OCI-LY1 (cell line): ENCODE data around the gene COL19A1.

Experiments used
- H2AFZ ChIP-seq: fragments of 200-600 bp; sonication (generic), shearing (Covaris generic); 2 replicates; pipeline ENCODE4 v1.6.0; 2014; ENCODE audit warnings: antibody characterized with exemption, mild to moderate bottlenecking, low read length
- H3F3A ChIP-seq: fragments of 200-600 bp; sonication (generic), shearing (Covaris generic); 2 replicates; pipeline ENCODE4 v1.6.0; 2014; ENCODE audit warnings: mild to moderate bottlenecking, antibody characterized with exemption, low read length, moderate library complexity; ENCODE audit not compliant: insufficient read depth
- H3K27ac ChIP-seq: fragments of 200-600 bp; sonication (generic); 2 replicates; pipeline ENCODE4 v1.5.1; 2014; ENCODE audit warnings: low read length, mixed run types, mild to moderate bottlenecking, low read depth; ENCODE audit not compliant: poor library complexity, severe bottlenecking
- H3K27me3 ChIP-seq: fragments of 200-600 bp; sonication (generic); 2 replicates; pipeline ENCODE4 v1.6.0; 2014; ENCODE audit warnings: antibody characterized with exemption, mild to moderate bottlenecking, low read length, moderate library complexity; ENCODE audit not compliant: insufficient read depth
- H3K36me3 ChIP-seq: fragments of 200-600 bp; sonication (generic); 2 replicates; pipeline ENCODE4 v1.6.1; 2014; ENCODE audit warnings: mild to moderate bottlenecking, antibody characterized with exemption, low read length, moderate library complexity, mixed read lengths; ENCODE audit not compliant: insufficient read depth
- H3K4me1 ChIP-seq: fragments of 200-600 bp; sonication (generic); 2 replicates; pipeline ENCODE4 v1.5.1; 2014; ENCODE audit warnings: mild to moderate bottlenecking, low read length, moderate library complexity; ENCODE audit not compliant: insufficient read depth, severe bottlenecking
- H3K4me2 ChIP-seq: fragments of 200-600 bp; sonication (generic), shearing (Covaris generic); 2 replicates; pipeline ENCODE4 v1.6.1; 2014; ENCODE audit warnings: low read length
- H3K4me3 ChIP-seq: fragments of 200-600 bp; sonication (generic); 2 replicates; pipeline ENCODE4 v1.5.1; 2014; ENCODE audit warnings: low read length, low read depth, mild to moderate bottlenecking, mixed read lengths; ENCODE audit not compliant: poor library complexity, severe bottlenecking
- H3K79me2 ChIP-seq: fragments of 200-600 bp; shearing (Covaris generic); 2 replicates; pipeline ENCODE4 v1.6.1; 2016; ENCODE audit warnings: mixed run types, low read length, mixed read lengths; ENCODE audit not compliant: insufficient read depth
- H3K9ac ChIP-seq: fragments of 200-600 bp; sonication (generic), shearing (Covaris generic); 2 replicates; pipeline ENCODE4 v1.6.1; 2014; ENCODE audit warnings: mild to moderate bottlenecking, low read length, mixed read lengths
- H3K9me2 ChIP-seq: fragments of 200-600 bp; sonication (generic), shearing (Covaris generic); 2 replicates; pipeline ENCODE4 v1.6.1; 2014; ENCODE audit warnings: low read depth, mild to moderate bottlenecking, low read length, mixed read lengths
- H3K9me3 ChIP-seq: fragments of 200-600 bp; shearing (Covaris generic); 2 replicates; pipeline ENCODE4 v1.6.1; 2014; ENCODE audit warnings: low read length, mixed read lengths
- H4K20me1 ChIP-seq: fragments of 200-600 bp; sonication (generic), shearing (Covaris generic); 2 replicates; pipeline ENCODE4 v1.6.0; 2016; ENCODE audit warnings: mild to moderate bottlenecking, low read length; ENCODE audit not compliant: insufficient read depth
- EZH2 ChIP-seq: fragments of 200-600 bp; sonication (generic), shearing (Covaris generic); IDR thresholded peaks from 2 replicates; pipeline ENCODE4 v1.8.0; 2017; ENCODE audit warnings: borderline replicate concordance, mixed run types, mild to moderate bottlenecking, antibody characterized with exemption, low read length, moderate library complexity, mixed read lengths
- TF ChIP-seq, protein P1 (sequence below): fragments of 200-600 bp; sonication (generic), shearing (Covaris generic); IDR thresholded peaks from 2 replicates; pipeline ENCODE4 v1.5.1; 2017; ENCODE audit warnings: mild to moderate bottlenecking, antibody characterized with exemption, low read length, moderate library complexity, mixed read lengths

COL19A1 gene

DNA sequence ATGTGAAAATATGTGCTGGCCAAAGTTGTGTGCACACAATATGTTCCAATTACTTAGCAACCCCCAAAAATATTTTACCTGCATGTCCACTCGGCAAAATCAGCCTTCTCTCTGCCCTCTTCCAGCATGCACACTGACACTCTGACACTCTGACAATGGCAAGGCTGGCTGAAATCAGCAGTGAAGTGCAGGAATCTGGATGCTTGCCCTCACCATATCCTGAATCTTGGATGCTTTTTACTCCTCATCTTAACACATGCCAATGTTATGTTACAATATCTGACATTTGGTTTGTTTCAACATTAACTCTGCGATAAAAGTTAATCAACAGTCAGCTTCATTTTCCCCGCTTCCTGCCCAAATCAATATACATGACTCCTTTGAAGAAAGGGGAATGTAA is 233.4 kb downstream of the COL19A1 start:
- no peak for TF ChIP-seq EZH2
- TF ChIP-seq, protein P1, sequence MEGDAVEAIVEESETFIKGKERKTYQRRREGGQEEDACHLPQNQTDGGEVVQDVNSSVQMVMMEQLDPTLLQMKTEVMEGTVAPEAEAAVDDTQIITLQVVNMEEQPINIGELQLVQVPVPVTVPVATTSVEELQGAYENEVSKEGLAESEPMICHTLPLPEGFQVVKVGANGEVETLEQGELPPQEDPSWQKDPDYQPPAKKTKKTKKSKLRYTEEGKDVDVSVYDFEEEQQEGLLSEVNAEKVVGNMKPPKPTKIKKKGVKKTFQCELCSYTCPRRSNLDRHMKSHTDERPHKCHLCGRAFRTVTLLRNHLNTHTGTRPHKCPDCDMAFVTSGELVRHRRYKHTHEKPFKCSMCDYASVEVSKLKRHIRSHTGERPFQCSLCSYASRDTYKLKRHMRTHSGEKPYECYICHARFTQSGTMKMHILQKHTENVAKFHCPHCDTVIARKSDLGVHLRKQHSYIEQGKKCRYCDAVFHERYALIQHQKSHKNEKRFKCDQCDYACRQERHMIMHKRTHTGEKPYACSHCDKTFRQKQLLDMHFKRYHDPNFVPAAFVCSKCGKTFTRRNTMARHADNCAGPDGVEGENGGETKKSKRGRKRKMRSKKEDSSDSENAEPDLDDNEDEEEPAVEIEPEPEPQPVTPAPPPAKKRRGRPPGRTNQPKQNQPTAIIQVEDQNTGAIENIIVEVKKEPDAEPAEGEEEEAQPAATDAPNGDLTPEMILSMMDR: no peak
- H3K27ac ChIP-seq: no peak overlapping the region
- H3K4me3 ChIP-seq: no peak overlapping the region
- no peaks in the 10 kb centered on the region for H3F3A ChIP-seq
- no peaks in the 10 kb centered on the region for H3K36me3 ChIP-seq
- no peak overlapping the region for H2AFZ ChIP-seq
- no peaks in the 10 kb centered on the region for H4K20me1 ChIP-seq
- H3K4me2 ChIP-seq: no peak overlapping the region
- H3K27me3 ChIP-seq: no peaks in the 10 kb centered on the region
- no peaks in the 10 kb centered on the region for H3K9me2 ChIP-seq
- H3K9me3 ChIP-seq: no peaks in the 10 kb centered on the region
- no peak overlapping the region for H3K9ac ChIP-seq
- no peaks in the 10 kb centered on the region for H3K4me1 ChIP-seq
- no peaks in the 10 kb centered on the region for H3K79me2 ChIP-seq

DNA sequence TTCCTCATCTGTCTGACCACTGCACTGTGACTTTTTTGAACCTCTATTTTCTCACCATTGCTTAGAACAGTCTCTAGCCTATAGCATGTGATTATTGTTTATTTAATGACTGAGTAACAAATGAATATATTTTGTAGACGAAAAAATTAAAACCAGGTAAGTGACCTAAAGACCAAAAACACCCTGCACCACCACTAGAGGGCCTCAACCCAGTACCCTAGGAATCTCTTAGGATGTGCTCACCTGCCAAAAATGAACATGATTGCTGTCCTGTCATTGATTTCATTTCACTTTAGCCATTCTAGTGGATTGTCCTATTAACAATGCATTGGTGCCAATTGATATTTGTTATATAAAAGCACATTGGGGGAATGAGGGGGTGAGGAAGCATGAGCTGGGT is 237.4 kb downstream of the COL19A1 start:
- H3K4me3 ChIP-seq: no peak overlapping the region

DNA sequence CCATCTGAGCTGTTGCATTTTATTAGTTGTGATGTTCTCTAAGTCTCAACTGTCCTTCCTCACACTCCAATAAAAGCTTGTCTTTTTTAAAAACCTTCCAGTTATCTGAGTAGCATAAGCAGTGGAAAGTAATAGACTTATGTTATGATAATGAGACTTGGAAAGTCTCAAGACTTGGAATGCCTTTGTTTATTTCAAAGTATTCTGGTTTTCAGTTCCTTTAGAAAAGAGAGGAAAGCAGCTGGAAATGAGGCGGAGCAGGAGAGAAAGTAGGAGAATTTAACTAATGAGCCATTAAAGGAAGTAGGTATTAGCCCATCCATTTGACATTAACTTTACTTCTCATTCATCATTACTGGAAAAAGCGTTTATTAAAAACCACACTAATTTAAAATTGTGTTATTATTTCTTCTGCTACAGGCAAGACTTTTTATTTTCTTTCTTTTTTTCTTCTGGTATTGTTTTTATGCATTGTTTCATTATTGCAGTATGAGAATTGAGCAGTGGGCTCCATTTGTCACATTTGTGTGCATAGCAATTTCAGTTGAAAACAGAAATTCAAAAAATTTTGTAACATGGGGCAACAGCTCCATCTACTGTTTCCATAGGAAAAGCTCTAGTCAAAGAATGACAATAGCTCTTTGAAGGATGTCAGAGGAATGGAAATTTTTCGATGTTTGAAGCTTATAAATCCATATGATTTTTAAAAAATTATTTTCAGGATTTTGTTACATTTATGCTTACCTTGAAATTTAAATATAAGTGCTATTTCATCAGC is 241.7 kb downstream of the COL19A1 start:
- Histone ChIP-seq H3K36me3 (no peaks in the 10 kb centered on the region), H3K4me2 (no peak overlapping the region), H3K4me3 (no peak overlapping the region), H3K4me1 (no peaks in the 10 kb centered on the region), H3K79me2 (no peaks in the 10 kb centered on the region), H3K27me3 (no peaks in the 10 kb centered on the region), H3F3A (no peaks in the 10 kb centered on the region), H4K20me1 (no peaks in the 10 kb centered on the region), H2AFZ (no peak overlapping the region), H3K27ac (no peak overlapping the region), H3K9me3 (no peaks in the 10 kb centered on the region), H3K9me2 (no peaks in the 10 kb centered on the region), H3K9ac (no peak overlapping the region)
- TF ChIP-seq, protein P1: peak; percentile 74
- no peak for TF ChIP-seq EZH2

More for the DNA sequence above, 237.4 kb downstream of the COL19A1 start:
- Histone ChIP-seq H3K9ac (no peak overlapping the region), H3K9me3 (no peaks in the 10 kb centered on the region), H3F3A (no peaks in the 10 kb centered on the region), H3K4me2 (no peak overlapping the region), H3K36me3 (no peaks in the 10 kb centered on the region), H3K27me3 (no peaks in the 10 kb centered on the region), H3K79me2 (no peaks in the 10 kb centered on the region), H3K9me2 (no peaks in the 10 kb centered on the region), H3K27ac (no peak overlapping the region), H4K20me1 (no peaks in the 10 kb centered on the region), H2AFZ (no peak overlapping the region), H3K4me1 (no peaks in the 10 kb centered on the region)
- no peak for TF ChIP-seq EZH2
- TF ChIP-seq, protein P1: peak; percentile 74
